ENCODE data around the gene RPTOR. TPM values are rescaled to one million over a fixed set of nuclear protein-coding genes. Genes with fewer than 3 reads are reported as not detected.

Gene RPTOR
- total and polyA plus RNA-seq, 2 donors (not counting 1 experiment from before 2014, with no cell fraction given), result 6.7 to 22.8 TPM

GRCh38 chr17:80845069-80845862 lies 300.6 kb downstream of the RPTOR start:
- no peak overlapping the region for H3K9ac ChIP-seq (ENCODE audit: insufficient read depth, low read length)
- TF ChIP-seq, protein P1, sequence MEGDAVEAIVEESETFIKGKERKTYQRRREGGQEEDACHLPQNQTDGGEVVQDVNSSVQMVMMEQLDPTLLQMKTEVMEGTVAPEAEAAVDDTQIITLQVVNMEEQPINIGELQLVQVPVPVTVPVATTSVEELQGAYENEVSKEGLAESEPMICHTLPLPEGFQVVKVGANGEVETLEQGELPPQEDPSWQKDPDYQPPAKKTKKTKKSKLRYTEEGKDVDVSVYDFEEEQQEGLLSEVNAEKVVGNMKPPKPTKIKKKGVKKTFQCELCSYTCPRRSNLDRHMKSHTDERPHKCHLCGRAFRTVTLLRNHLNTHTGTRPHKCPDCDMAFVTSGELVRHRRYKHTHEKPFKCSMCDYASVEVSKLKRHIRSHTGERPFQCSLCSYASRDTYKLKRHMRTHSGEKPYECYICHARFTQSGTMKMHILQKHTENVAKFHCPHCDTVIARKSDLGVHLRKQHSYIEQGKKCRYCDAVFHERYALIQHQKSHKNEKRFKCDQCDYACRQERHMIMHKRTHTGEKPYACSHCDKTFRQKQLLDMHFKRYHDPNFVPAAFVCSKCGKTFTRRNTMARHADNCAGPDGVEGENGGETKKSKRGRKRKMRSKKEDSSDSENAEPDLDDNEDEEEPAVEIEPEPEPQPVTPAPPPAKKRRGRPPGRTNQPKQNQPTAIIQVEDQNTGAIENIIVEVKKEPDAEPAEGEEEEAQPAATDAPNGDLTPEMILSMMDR (conservative IDR thresholded peaks at IDR 0.05 in 1 of 2, IDR thresholded peaks at IDR 0.05 in 1 of 2; ENCODE audit: low read depth in 1 of 2, low read length in 2 of 2), result no peak
- TF ChIP-seq EZH2 (IDR thresholded peaks at IDR 0.05; ENCODE audit: low read length, missing control alignments), result no peak
- H4K20me1 ChIP-seq (ENCODE audit: control insufficient read depth, extremely low read depth, insufficient read depth, low read length), result no peaks in the 10 kb centered on the region

DNA sequence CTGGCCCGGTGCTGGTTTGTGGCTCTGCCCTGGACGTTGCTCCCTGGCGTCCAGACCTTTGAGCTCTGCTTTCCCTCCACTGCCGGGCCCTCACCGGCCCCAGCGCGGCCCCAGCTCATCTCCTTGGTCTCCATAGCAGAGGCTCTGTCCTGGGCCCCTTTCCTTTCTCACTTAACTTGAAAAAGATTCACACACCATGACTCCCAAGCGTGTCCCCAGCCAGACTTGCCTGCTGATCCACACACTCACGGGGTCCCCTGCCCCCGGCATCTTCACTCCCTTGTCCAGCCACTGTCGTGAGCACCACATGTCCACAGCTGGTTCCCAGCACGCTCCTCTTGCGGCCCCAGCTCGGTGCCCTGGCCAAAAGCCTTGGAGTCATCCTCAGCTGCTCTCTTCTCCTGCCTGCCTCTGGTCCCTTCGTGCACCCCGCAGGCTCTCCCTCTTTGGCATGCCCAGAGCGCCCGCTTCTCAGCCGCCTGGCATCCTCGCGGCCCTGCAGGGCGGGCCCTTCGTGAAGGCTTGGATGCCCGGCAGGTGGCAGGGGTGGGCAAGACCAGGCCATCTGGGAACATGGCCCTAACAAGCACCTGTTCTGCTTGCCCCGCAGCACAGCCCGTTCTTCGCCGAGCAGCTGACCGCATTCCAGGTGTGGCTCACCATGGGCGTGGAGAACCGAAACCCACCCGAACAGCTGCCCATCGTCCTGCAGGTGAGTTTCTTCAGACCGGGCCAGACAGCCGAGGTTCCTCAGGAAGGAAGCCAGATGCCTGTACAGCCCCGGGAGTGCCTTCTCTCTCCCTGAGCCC lies 301.4 kb downstream of the RPTOR start:
- no peaks in the 10 kb centered on the region for H3K27me3 ChIP-seq (ENCODE audit: control insufficient read depth, insufficient read depth, low read length)
- H3K36me3 ChIP-seq (ENCODE audit: control insufficient read depth, insufficient read depth, low read length), result peaks cover 5% of the 10 kb centered on the region
- DNase-seq (ENCODE audit: low read depth in 2 of 2), result no peak
- H3K9ac ChIP-seq (ENCODE audit: insufficient read depth, low read length), result no peak overlapping the region
- no peaks in the 10 kb centered on the region for H3K79me2 ChIP-seq (ENCODE audit: control insufficient read depth, insufficient read depth, low read length)
- TF ChIP-seq, protein P1 (conservative IDR thresholded peaks at IDR 0.05 in 1 of 2, IDR thresholded peaks at IDR 0.05 in 1 of 2; ENCODE audit: low read depth in 1 of 2, low read length in 2 of 2), result no peak
- TF ChIP-seq EZH2 (IDR thresholded peaks at IDR 0.05; ENCODE audit: low read length, missing control alignments), result no peak
- no peak overlapping the region for H3K27ac ChIP-seq (ENCODE audit: insufficient read depth, low read length)
- H3K4me1 ChIP-seq (ENCODE audit: control insufficient read depth, extremely low read depth, insufficient read depth, low read length), result no peaks in the 10 kb centered on the region
- H4K20me1 ChIP-seq (ENCODE audit: control insufficient read depth, extremely low read depth, insufficient read depth, low read length), result no peaks in the 10 kb centered on the region
- no peak overlapping the region for H2AFZ ChIP-seq (ENCODE audit: low read length)
- H3K9me3 ChIP-seq (ENCODE audit: control insufficient read depth, insufficient read depth, low read depth, low read length), result no peaks in the 10 kb centered on the region
- H3K4me2 ChIP-seq (ENCODE audit: extremely low read depth, insufficient read depth, low read length), result no peak overlapping the region
- no peak overlapping the region for H3K4me3 ChIP-seq (replicated peaks in 1 of 4; ENCODE audit: control extremely low read depth in 1 of 4, insufficient read depth in 1 of 4, low read depth in 3 of 4, low read length in 4 of 4)

More at GRCh38 chr17:80845069-80845862, 300.6 kb downstream of the RPTOR start:
- H3K9me3 ChIP-seq (ENCODE audit: control insufficient read depth, insufficient read depth, low read depth, low read length), result no peaks in the 10 kb centered on the region
- H3K27ac ChIP-seq (ENCODE audit: insufficient read depth, low read length), result no peak overlapping the region
- no peak overlapping the region for H2AFZ ChIP-seq (ENCODE audit: low read length)
- H3K4me2 ChIP-seq (ENCODE audit: extremely low read depth, insufficient read depth, low read length), result no peak overlapping the region
- H3K4me3 ChIP-seq (replicated peaks in 1 of 4; ENCODE audit: control extremely low read depth in 1 of 4, insufficient read depth in 1 of 4, low read depth in 3 of 4, low read length in 4 of 4), result no peak overlapping the region
- no peaks in the 10 kb centered on the region for H3K4me1 ChIP-seq (ENCODE audit: control insufficient read depth, extremely low read depth, insufficient read depth, low read length)
- no peaks in the 10 kb centered on the region for H3K79me2 ChIP-seq (ENCODE audit: control insufficient read depth, insufficient read depth, low read length)
- DNase-seq (ENCODE audit: low read depth in 2 of 2), result no peak
- H3K27me3 ChIP-seq (ENCODE audit: control insufficient read depth, insufficient read depth, low read length), result no peaks in the 10 kb centered on the region
- peaks cover 7% of the 10 kb centered on the region for H3K36me3 ChIP-seq (ENCODE audit: control insufficient read depth, insufficient read depth, low read length)

DNA sequence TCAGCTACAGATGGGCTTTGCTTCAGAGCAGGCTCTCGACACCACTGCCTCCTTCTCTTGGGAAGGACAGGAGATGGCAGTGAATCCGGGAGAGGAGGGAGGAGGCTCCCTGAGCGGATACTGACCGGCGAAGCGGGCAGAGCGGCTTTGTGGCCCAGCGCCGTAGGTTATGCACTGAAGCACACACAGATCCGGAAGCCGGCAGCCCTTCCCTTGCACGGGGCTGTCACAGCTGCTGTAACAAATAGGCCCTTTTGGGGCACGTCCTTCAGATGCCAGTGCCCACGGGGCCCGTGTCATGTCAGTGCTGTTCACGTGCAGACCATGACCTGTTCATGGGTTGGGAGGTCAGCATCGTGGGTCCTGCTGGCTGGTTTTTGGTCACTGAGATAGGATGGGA lies 302.3 kb downstream of the RPTOR start:
- H3K79me2 ChIP-seq (ENCODE audit: control insufficient read depth, insufficient read depth, low read length), result no peaks in the 10 kb centered on the region
- H4K20me1 ChIP-seq (ENCODE audit: control insufficient read depth, extremely low read depth, insufficient read depth, low read length), result no peaks in the 10 kb centered on the region
- no peak overlapping the region for H3K9ac ChIP-seq (ENCODE audit: insufficient read depth, low read length)
- peaks cover 5% of the 10 kb centered on the region for H3K36me3 ChIP-seq (ENCODE audit: control insufficient read depth, insufficient read depth, low read length)
- H3K4me2 ChIP-seq (ENCODE audit: extremely low read depth, insufficient read depth, low read length), result no peak overlapping the region
- no peak overlapping the region for H3K27ac ChIP-seq (ENCODE audit: insufficient read depth, low read length)
- no peaks in the 10 kb centered on the region for H3K27me3 ChIP-seq (ENCODE audit: control insufficient read depth, insufficient read depth, low read length)
- no peak overlapping the region for H3K4me3 ChIP-seq (replicated peaks in 1 of 4; ENCODE audit: control extremely low read depth in 1 of 4, insufficient read depth in 1 of 4, low read depth in 3 of 4, low read length in 4 of 4)
- no peaks in the 10 kb centered on the region for H3K9me3 ChIP-seq (ENCODE audit: control insufficient read depth, insufficient read depth, low read depth, low read length)
- TF ChIP-seq EZH2 (IDR thresholded peaks at IDR 0.05; ENCODE audit: low read length, missing control alignments), result no peak
- TF ChIP-seq, protein P1 (conservative IDR thresholded peaks at IDR 0.05 in 1 of 2, IDR thresholded peaks at IDR 0.05 in 1 of 2; ENCODE audit: low read depth in 1 of 2, low read length in 2 of 2), result no peak
- no peaks in the 10 kb centered on the region for H3K4me1 ChIP-seq (ENCODE audit: control insufficient read depth, extremely low read depth, insufficient read depth, low read length)
- no peak for DNase-seq (ENCODE audit: low read depth in 2 of 2)
- H2AFZ ChIP-seq (ENCODE audit: low read length), result no peak overlapping the region
